K562 (cell line): ENCODE results near the gene SLC19A1. TPM values are rescaled to one million over a fixed set of nuclear protein-coding genes. Genes with fewer than 3 reads are reported as not detected.

Source experiments
- ARNT ChIP-seq, 2 experiments: fragments of 450-650 bp; IDR thresholded peaks; 2 replicates each; pipeline ENCODE4 v1.6.1; 2016; ENCODE audit warnings: mild to moderate bottlenecking in 1 of 2
- EP400 ChIP-seq: fragments of 450-650 bp; IDR thresholded peaks from 2 replicates; pipeline ENCODE4 v1.6.1; 2017; ENCODE audit warnings: antibody characterized with exemption, mild to moderate bottlenecking, moderate library complexity
- GATAD2A ChIP-seq: fragments of 450-650 bp; IDR thresholded peaks from 2 replicates; pipeline ENCODE4 v1.6.1; 2017
- JUN ChIP-seq, 2 experiments: sonication (generic) in 1 of 2; formaldehyde crosslinking in 1 of 2; IDR thresholded peaks; 2 replicates each; pipeline versions ENCODE4 v1.6.1 to v1.8.0; 2012 to 2022; ENCODE audit warnings: borderline replicate concordance in 2 of 2, mild to moderate bottlenecking in 2 of 2, improper control_type of control experiment in 1 of 2, low read depth in 1 of 2, low read length in 1 of 2, missing genetic modification reagents in 1 of 2
- MTA1 ChIP-seq: fragments of 450-650 bp; IDR thresholded peaks from 2 replicates; pipeline ENCODE4 v1.6.1; 2017; ENCODE audit warnings: borderline replicate concordance
- RNF2 ChIP-seq: sonication (generic); IDR thresholded peaks from 2 replicates; pipeline ENCODE4 v1.6.1; 2016
- ZBTB26 ChIP-seq: fragments of 450-650 bp; formaldehyde crosslinking; IDR thresholded peaks from 2 replicates; pipeline ENCODE4 v1.4.0; 2022; ENCODE audit warnings: missing genetic modification characterization
- polyA plus RNA-seq, 8 experiments: library from polyadenylated mRNA; depleted of rRNA in 4 of 8; stranded (reverse) in 5 of 8; unstranded in 3 of 8; fragments of >200 nt; fragmentation: Nextera tagmentation in 2 of 8; fragmentation: Illumina TruSeq in 1 of 8; extraction: Ambion mirVana in 2 of 8; extraction: Trizol in 1 of 8; gene quantifications; 2 replicates each; pipeline versions ENCODE4 v1.2.1 to v1.2.3, GENCODE V29; 2011 to 2014; ENCODE audit warnings: inconsistent platforms in 1 of 8, missing spikeins in 1 of 8
- total RNA-seq, 7 experiments: library from RNA; depleted of rRNA in 6 of 7; stranded (reverse); fragments of >200 nt in 6 of 7; fragmentation: Illumina TruSeq in 2 of 7; extraction: Trizol in 2 of 7; gene quantifications; 2 replicates each; pipeline versions ENCODE4 v1.2.1 to v1.2.3, GENCODE V29; 2011 to 2021; ENCODE audit warnings: low replicate concordance in 1 of 7
- TF ChIP-seq, protein P1 (sequence below): conservative IDR thresholded peaks from 2 replicates; pipeline ENCODE4 v1.6.1; 2011; ENCODE audit warnings: low read depth, mild to moderate bottlenecking, low read length; ENCODE audit not compliant: control insufficient read depth
- TF ChIP-seq, protein P2 (sequence below), 2 experiments: fragments of 450-650 bp in 1 of 2; sonication (generic) in 1 of 2; formaldehyde crosslinking in 1 of 2; IDR thresholded peaks; 2 replicates each; pipeline versions ENCODE4 v1.7.1 to v1.9.0; 2016 to 2022; ENCODE audit warnings: inconsistent platforms in 1 of 2, mild to moderate bottlenecking in 1 of 2, missing genetic modification reagents in 1 of 2

The SLC19A1 gene
- total and polyA plus RNA-seq, 9 of the 15 experiments (the other 6 are each of a cell fraction or from before 2014, with no cell fraction given) = 0.65 to 88.7 (median 12.0) TPM

GRCh38 chr21:45478115-45478801 lies 64.0 kb downstream of the SLC19A1 start (continued):
- TF ChIP-seq, protein P1, sequence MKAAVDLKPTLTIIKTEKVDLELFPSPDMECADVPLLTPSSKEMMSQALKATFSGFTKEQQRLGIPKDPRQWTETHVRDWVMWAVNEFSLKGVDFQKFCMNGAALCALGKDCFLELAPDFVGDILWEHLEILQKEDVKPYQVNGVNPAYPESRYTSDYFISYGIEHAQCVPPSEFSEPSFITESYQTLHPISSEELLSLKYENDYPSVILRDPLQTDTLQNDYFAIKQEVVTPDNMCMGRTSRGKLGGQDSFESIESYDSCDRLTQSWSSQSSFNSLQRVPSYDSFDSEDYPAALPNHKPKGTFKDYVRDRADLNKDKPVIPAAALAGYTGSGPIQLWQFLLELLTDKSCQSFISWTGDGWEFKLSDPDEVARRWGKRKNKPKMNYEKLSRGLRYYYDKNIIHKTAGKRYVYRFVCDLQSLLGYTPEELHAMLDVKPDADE = 0 out of 2 replicates have a peak, but pooled peaks have one; percentile 11
- TF ChIP-seq GATAD2A (0 out of 2 replicates have a peak, but pooled peaks have one; percentile 31), EP400 (peak; percentile 59; the same call in 1 of the 2 replicates), ZBTB26 (CRISPR knock-in tag) (no peak), ARNT (IDR thresholded peaks at IDR 0.05) (0 out of 4 replicates have a peak, but pooled peaks of 1 of the 2 experiments have one; percentile 35), MTA1 (0 out of 2 replicates have a peak, but pooled peaks have one; percentile 14), JUN (IDR thresholded peaks at IDR 0.05; ENCODE audit: borderline replicate concordance, low read depth, low read length) (peak; percentile 11; the same call in 1 of the 2 replicates), JUN (CRISPR knock-in tag; IDR thresholded peaks at IDR 0.05; ENCODE audit: borderline replicate concordance) (no peak), RNF2 (no peak)
- TF ChIP-seq, protein P2, sequence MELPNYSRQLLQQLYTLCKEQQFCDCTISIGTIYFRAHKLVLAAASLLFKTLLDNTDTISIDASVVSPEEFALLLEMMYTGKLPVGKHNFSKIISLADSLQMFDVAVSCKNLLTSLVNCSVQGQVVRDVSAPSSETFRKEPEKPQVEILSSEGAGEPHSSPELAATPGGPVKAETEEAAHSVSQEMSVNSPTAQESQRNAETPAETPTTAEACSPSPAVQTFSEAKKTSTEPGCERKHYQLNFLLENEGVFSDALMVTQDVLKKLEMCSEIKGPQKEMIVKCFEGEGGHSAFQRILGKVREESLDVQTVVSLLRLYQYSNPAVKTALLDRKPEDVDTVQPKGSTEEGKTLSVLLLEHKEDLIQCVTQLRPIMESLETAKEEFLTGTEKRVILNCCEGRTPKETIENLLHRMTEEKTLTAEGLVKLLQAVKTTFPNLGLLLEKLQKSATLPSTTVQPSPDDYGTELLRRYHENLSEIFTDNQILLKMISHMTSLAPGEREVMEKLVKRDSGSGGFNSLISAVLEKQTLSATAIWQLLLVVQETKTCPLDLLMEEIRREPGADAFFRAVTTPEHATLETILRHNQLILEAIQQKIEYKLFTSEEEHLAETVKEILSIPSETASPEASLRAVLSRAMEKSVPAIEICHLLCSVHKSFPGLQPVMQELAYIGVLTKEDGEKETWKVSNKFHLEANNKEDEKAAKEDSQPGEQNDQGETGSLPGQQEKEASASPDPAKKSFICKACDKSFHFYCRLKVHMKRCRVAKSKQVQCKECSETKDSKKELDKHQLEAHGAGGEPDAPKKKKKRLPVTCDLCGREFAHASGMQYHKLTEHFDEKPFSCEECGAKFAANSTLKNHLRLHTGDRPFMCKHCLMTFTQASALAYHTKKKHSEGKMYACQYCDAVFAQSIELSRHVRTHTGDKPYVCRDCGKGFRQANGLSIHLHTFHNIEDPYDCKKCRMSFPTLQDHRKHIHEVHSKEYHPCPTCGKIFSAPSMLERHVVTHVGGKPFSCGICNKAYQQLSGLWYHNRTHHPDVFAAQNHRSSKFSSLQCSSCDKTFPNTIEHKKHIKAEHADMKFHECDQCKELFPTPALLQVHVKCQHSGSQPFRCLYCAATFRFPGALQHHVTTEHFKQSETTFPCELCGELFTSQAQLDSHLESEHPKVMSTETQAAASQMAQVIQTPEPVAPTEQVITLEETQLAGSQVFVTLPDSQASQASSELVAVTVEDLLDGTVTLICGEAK (IDR thresholded peaks at IDR 0.05) = 0 out of 2 replicates have a peak, but pooled peaks have one; percentile 24
- TF ChIP-seq, protein P2 (CRISPR knock-in tag; IDR thresholded peaks at IDR 0.05) = no peak
